WTC11 (cell line): Measurements from ENCODE around the gene PCYOX1L. TPM values are rescaled to one million over a fixed set of nuclear protein-coding genes. Genes with fewer than 3 reads are reported as not detected.

ENCODE experiments used
- ATAC-seq: fragments of 200-7000 bp; cut with Tn5 transposase; 2 replicates; pipeline ENCODE4 v1.10.0; 2021; ENCODE audit warnings: mild to moderate bottlenecking, moderate library complexity
- CTCF ChIA-PET: fragments of 300-600 bp; sonication (Branson Sonifier 250); formaldehyde crosslinking; loops from one replicate; lab custom pipeline; 2021; ENCODE audit warnings: antibody characterized with exemption; lab: Charles Lee
- POLR2A ChIA-PET: fragments of 350-600 bp; sonication (Branson Sonifier 250); formaldehyde crosslinking; loops from one replicate; lab custom pipeline; 2021; ENCODE audit warnings: antibody characterized with exemption; lab: Charles Lee
- DNase-seq: peaks from one replicate; pipeline ENCODE4 v3.0.0; 2021; ENCODE audit warnings: low spot score
- H3K27ac Mint-ChIP-seq: 2 replicates; pipeline ENCODE4 v1.8.0; 2021; ENCODE audit warnings: mixed read lengths
- H3K27me3 Mint-ChIP-seq: 2 replicates; pipeline ENCODE4 v1.8.0; 2021; ENCODE audit warnings: low read depth, mild to moderate bottlenecking, moderate library complexity, mixed read lengths
- H3K36me3 Mint-ChIP-seq: 2 replicates; pipeline ENCODE4 v1.8.0; 2021; ENCODE audit warnings: mixed read lengths
- H3K4me1 Mint-ChIP-seq: 2 replicates; pipeline ENCODE4 v1.8.0; 2022; ENCODE audit warnings: mixed read lengths
- H3K4me3 Mint-ChIP-seq: 2 replicates; pipeline ENCODE4 v1.8.0; 2021; ENCODE audit warnings: mild to moderate bottlenecking, moderate library complexity, mixed read lengths
- H3K9me3 Mint-ChIP-seq: 2 replicates; pipeline ENCODE4 v1.8.0; 2021; ENCODE audit warnings: mixed read lengths
- ATF6 ChIP-seq: sonication (generic); formaldehyde crosslinking; IDR thresholded peaks from 2 replicates; pipeline ENCODE4 v1.8.1; 2023; ENCODE audit warnings: mild to moderate bottlenecking, missing genetic modification reagents
- E2F1 ChIP-seq: sonication (generic); formaldehyde crosslinking; IDR thresholded peaks from 2 replicates; pipeline ENCODE4 v1.8.0; 2022; ENCODE audit warnings: mild to moderate bottlenecking, missing genetic modification reagents
- EMX1 ChIP-seq: fragments of 250-450 bp; sonication (Bioruptor Pico); IDR thresholded peaks from 2 replicates; pipeline ENCODE4 v1.8.0; 2021; ENCODE audit warnings: mild to moderate bottlenecking
- FOXP1 ChIP-seq: sonication (generic); formaldehyde crosslinking; IDR thresholded peaks from 2 replicates; pipeline ENCODE4 v1.8.0; 2022; ENCODE audit warnings: missing genetic modification reagents, mild to moderate bottlenecking, moderate library complexity, borderline replicate concordance
- FOXP4 ChIP-seq: sonication (generic); formaldehyde crosslinking; IDR thresholded peaks from 2 replicates; pipeline ENCODE4 v1.8.0; 2022; ENCODE audit warnings: mild to moderate bottlenecking, missing genetic modification reagents
- GRHL2 ChIP-seq: fragments of 250-450 bp; sonication (Bioruptor Pico); IDR thresholded peaks from 2 replicates; pipeline ENCODE4 v1.8.0; 2022; ENCODE audit warnings: mild to moderate bottlenecking, moderate library complexity; ENCODE audit not compliant: insufficient replicate concordance, severe bottlenecking
- IRF2 ChIP-seq: sonication (generic); formaldehyde crosslinking; IDR thresholded peaks from 2 replicates; pipeline ENCODE4 v1.8.0; 2022; ENCODE audit warnings: low read depth, missing genetic modification reagents, borderline replicate concordance
- MAX ChIP-seq: sonication (generic); formaldehyde crosslinking; IDR thresholded peaks from 2 replicates; pipeline ENCODE4 v1.8.0; 2022; ENCODE audit warnings: mild to moderate bottlenecking, missing genetic modification reagents
- NFATC4 ChIP-seq: fragments of 250-450 bp; sonication (Bioruptor Pico); IDR thresholded peaks from 2 replicates; pipeline ENCODE4 v1.9.0; 2021; ENCODE audit warnings: mild to moderate bottlenecking
- NR1H2 ChIP-seq: sonication (generic); formaldehyde crosslinking; IDR thresholded peaks from 2 replicates; pipeline ENCODE4 v1.9.0; 2021; ENCODE audit warnings: mild to moderate bottlenecking, moderate library complexity, missing genetic modification reagents
- PRDM15 ChIP-seq: sonication (generic); formaldehyde crosslinking; IDR thresholded peaks from 2 replicates; pipeline ENCODE4 v1.8.0; 2022; ENCODE audit warnings: missing genetic modification reagents
- PRRX2 ChIP-seq: fragments of 250-450 bp; sonication (Bioruptor Pico); IDR thresholded peaks from 2 replicates; pipeline ENCODE4 v1.8.0; 2021; ENCODE audit warnings: mild to moderate bottlenecking
- TCF7 ChIP-seq: sonication (generic); formaldehyde crosslinking; IDR thresholded peaks from 2 replicates; pipeline ENCODE4 v1.8.0; 2022; ENCODE audit warnings: mild to moderate bottlenecking, low read depth, missing genetic modification reagents, moderate library complexity
- ZBTB21 ChIP-seq: sonication (generic); formaldehyde crosslinking; IDR thresholded peaks from 2 replicates; pipeline ENCODE4 v1.8.1; 2023; ENCODE audit warnings: mild to moderate bottlenecking, missing genetic modification reagents, borderline replicate concordance
- ZNF281 ChIP-seq: sonication (generic); formaldehyde crosslinking; IDR thresholded peaks from 2 replicates; pipeline ENCODE4 v1.8.0; 2023; ENCODE audit warnings: mild to moderate bottlenecking, missing genetic modification reagents
- ZNF532 ChIP-seq: fragments of 250-450 bp; sonication (Bioruptor Pico); IDR thresholded peaks from 2 replicates; pipeline ENCODE4 v1.9.0; 2021; ENCODE audit warnings: mild to moderate bottlenecking, borderline replicate concordance
- ZNF671 ChIP-seq: fragments of 250-450 bp; sonication (Bioruptor Pico); IDR thresholded peaks from 2 replicates; pipeline ENCODE4 v1.8.0; 2021; ENCODE audit warnings: mild to moderate bottlenecking
- total RNA-seq: library from RNA; stranded (reverse); gene quantifications from 3 replicates; pipeline ENCODE4 v1.2.3, GENCODE V29; 2021

PCYOX1L gene
- total RNA-seq, 1 experiment from 2014 or later, result 8.1 TPM

- TF ChIP-seq MAX (CRISPR knock-in tag) (no peak), FOXP4 (CRISPR knock-in tag) (no peak), ZBTB21 (CRISPR knock-in tag) (no peak), GRHL2 (no peak), NFATC4 (CRISPR knock-in tag) (no peak), IRF2 (CRISPR knock-in tag) (no peak), ATF6 (no peak), E2F1 (CRISPR knock-in tag) (no peak), PRRX2 (CRISPR knock-in tag) (no peak)
- ChIA-PET CTCF (interaction anchor here (0.6 to 8.6 kb wide), 12 partner anchors 9 to 249 kb away, joined by 3 to 146 read pairs (median 4); partner anchors contain the start of gene PCYOX1L), POLR2A (no interaction called here)
- no peaks in the 10 kb centered on the region; the same call in 1 of the 2 replicates for H3K36me3 Mint-ChIP-seq
- H3K9me3 Mint-ChIP-seq, result 0 out of 2 replicates have a peak, but pooled peaks cover 4% of the 10 kb centered on the region
- H3K4me3 Mint-ChIP-seq, result no peak overlapping the region
- H3K27me3 Mint-ChIP-seq, result no peaks in the 10 kb centered on the region
- no peak overlapping the region for H3K27ac Mint-ChIP-seq
- H3K4me1 Mint-ChIP-seq, result peaks cover 6% of the 10 kb centered on the region
- no peak for DNase-seq
- no peak for ATAC-seq
Measured at GRCh38 chr5:149372932-149373331, 15.1 kb downstream of the PCYOX1L start.

- Mint-ChIP-seq H3K27ac (no peak overlapping the region), H3K36me3 (no peaks in the 10 kb centered on the region), H3K27me3 (no peaks in the 10 kb centered on the region), H3K4me3 (no peak overlapping the region), H3K9me3 (0 out of 2 replicates have a peak, but pooled peaks cover 4% of the 10 kb centered on the region), H3K4me1 (peaks cover 4% of the 10 kb centered on the region; the same call in 1 of the 2 replicates)
- TF ChIP-seq TCF7 (CRISPR knock-in tag) (no peak), EMX1 (no peak), ZNF281 (CRISPR knock-in tag) (no peak), NR1H2 (no peak), PRDM15 (CRISPR knock-in tag) (no peak), IRF2 (CRISPR knock-in tag) (no peak), ZNF671 (CRISPR knock-in tag) (no peak), ZNF532 (CRISPR knock-in tag) (no peak), NFATC4 (CRISPR knock-in tag) (no peak), FOXP1 (no peak)
- DNase-seq, result no peak
- no peak for ATAC-seq
- ChIA-PET CTCF (interaction anchor here (1.0 to 1.4 kb wide), 2 partner anchors 7 to 60 kb away, joined by 4 to 5 read pairs; no protein-coding TSS in a partner anchor), POLR2A (no interaction called here)
Measured at GRCh38 chr5:149374303-149374702, 16.5 kb downstream of the PCYOX1L start.
